HCEC 1CT (cell line): ENCODE measurements around the gene PLOD1.
"Not testable (repeated sequence)": the region's sequence is repeated elsewhere in the genome, so short reads cannot be mapped to it uniquely, and the experiment has no call there.

ENCODE experiments used
- DNase-seq: peaks from one replicate; pipeline ENCODE4 v3.0.0-alpha.2; 2017

Gene PLOD1

DNA sequence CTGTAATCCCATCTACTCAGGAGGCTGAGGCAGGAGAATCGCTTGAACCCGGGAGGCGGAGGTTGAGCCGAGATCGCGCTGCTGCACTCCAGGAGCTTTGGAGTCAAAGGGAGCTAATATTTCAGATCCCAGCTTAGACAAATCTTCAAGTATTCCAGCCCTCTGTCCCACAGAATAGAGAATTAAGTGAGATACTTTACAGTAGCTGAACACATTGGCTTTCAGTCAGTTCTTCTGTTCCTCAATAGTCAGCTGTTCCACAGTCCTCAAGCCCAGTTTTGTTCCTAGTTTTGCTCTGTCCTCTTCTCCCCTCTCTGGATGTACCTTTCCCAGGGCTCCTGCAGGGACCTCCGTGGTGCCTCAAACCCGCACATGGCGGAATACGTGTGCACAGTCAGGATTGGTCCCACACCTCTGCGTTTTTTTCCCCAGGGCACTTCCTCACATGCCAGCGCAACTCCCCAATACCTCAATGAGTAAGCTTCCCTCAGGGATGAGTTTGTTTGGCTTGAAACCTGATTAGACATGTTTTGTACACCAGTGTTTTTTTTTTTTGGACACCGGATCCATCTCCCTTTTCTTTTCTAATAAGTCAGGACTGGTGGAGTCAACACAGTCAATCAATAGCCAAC, 47.0 kb downstream of the PLOD1 start:
- no peak for DNase-seq

DNA sequence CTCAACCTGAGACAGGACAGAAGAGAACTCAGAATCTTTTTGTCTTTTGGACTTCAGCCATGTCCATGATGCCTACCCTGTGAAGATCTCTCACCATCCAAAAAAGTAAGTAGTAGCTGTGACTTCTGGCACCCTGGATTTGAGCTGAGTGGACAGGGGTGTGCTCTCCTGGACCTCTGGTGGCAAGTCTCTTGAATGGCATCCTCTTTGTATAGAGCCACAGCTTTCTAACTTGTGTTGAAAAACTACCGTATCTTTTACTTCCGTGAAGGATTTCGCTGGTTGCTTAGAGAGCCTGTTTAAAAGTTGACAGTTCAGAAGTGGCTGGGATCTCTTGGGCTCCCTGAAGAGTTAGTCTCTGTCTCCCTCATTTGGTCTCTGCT, 47.5 kb downstream of the PLOD1 start:
- peak; percentile 23 for DNase-seq

DNA sequence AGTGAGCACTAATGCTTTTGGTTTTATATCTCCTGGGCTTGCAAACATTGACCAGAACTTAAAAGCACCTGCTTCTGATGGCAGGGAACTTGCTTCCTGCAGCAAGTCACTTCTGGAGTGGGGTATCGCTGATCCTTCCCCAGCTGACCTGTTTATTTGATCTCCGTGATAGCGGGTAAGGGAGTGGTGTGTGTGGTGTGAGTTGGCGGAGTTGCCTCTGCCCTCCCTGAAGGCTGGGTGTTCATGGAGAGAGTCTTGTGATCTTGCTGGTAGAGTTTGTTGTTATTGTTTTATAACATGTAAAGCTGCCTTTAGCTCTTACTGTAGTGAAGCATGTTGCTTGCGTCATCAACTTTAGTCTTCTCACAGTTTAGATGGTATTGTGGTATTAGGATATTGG, 49.6 kb downstream of the PLOD1 start:
- DNase-seq: no peak

DNA sequence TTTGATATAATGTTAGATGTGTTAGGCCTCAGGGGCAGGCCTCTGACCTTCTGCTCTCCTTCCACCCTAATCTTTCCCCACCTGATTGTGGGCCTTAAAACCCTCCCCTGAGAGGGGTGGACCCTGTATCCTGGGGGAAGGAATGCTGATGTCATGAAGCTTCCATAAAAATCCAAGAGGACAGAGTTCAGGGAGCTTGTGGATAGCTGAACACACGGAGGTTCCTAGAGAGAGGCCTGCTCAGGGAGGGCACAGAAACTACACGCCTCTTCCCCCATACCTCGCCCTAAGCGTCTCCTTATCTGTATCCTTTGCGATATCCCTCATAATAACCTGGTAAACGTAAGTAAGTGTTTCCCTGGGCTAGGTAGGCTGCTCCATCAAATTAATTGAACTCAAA, 50.1 kb downstream of the PLOD1 start:
- no peak for DNase-seq

DNA sequence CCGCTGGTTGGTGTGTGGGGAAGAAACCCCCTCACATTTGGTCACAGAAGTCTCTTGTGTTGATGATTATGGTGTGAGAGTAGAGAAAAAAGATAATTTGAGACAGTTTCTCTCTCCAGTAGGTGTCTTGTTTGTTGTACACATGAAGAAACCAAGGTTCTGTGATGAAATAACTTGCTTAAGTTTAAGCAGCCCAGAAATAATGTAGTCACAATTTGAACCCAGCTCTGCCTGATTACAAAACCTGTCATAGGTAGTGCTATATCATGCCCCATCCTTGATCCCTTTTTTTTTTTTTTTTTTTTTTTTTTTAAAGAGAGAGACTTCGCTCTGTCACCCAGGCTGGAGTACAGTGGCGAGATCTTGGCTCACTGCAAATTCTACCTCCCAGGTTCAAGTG, 50.7 kb downstream of the PLOD1 start:
- DNase-seq: no peak

DNA sequence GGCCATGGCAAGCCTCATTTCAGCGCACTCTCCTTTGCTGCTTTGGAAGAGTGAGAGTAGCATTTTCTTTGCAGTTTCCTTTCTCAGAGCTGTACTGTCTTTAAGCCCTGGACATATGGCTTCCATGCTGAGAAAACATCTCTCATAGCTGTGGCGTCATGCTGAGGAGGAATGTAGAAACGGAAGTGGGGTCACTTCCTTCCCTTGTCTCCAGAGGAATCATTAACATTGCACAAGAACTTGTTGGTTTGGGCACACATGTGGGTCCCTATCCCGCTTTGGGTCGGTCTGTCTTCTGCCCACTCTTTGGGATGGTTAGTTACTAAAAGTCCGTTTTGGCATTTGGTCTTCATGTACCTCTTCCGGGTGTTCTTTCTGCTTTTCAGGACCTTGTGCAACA, 51.3 kb downstream of the PLOD1 start:
- DNase-seq: peak; percentile 24

DNA sequence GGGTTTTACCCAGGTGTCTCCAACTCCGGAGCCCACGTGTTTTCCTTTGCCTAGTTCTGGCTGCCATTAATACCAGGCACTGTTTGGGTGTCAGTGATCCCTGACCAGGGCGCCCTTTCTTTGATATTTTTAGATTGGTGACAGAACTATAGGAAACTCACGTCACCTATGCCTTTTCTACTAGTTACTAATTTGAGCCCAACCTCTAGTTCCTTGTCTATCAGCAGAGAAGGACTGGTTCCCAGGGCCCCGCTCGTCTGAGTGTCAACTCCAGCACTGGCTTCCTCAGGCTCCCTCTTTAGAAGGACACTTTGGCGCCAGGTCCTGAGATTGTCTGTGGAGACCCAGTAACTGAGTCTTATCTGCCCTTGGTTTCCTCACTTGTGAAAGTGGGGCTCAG, 55.2 kb downstream of the PLOD1 start:
- DNase-seq: no peak

DNA sequence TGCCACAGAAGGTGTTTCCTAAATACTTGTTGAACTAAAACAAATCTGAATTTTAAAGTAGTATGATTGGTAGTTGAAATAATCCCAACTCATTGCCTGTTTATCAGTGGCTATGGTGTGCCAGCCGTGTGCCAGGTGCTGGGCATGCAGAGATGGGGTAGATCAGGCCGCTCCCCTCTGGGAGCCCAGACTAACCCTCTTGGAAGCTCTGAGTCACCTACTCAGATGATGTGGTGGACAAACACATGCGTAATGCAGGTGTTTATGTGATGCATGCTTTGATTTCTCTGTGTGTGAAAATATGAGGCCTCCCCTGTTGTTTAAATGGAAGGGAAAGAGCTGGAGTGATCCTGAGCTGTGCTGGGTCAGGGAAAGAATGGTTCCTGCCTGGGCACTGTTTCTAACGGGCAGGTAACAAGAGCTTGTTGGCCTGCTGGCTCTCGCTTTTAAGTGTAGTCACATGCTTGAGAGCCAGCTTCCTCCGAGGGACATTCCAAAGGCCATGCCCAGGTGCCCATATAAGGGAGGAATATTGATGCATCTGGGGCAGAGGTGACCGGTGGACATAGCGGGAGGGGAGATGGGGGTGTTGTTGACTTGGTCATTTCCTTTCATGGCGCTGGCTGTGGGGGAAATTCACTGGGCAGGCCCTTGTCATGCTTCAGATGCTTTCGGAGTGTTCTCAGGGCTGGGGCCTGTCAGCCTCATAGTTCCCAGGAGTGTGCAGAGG, 56.0 kb downstream of the PLOD1 start:
- DNase-seq: no peak

DNA sequence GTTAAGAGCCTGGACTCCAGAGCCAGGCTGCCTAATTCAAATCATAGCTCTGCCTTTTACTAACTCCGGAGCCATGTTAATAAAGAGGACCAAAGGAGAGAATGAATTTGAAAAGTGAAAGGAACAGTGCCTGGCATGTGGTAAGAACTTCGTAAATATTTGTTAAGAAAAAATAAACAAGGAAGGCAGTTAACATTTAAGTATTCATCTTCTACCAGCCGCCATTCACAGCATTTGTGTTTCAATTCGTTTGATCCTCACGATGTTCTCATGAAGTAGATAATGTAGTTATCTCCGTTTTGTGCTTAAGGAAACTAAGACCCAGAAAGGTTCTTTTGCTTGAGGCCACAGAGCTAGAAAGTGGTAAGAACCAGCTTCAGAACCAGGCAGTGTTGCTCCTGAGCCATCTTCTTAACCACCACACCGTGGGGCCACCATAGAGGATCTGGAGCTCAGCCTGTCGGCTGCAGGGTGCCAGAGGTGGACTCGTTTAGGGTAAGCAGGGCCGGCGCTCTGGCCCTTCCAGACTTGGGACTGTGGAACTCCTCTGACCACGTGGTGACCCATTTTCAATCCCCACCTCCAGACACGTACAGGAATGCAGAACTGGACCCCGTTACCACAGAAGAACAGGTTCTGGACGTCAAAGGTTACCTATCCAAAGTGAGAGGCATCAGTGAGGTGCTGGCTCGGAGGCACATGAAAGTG, 57.6 kb downstream of the PLOD1 start:
- DNase-seq: no peak

DNA sequence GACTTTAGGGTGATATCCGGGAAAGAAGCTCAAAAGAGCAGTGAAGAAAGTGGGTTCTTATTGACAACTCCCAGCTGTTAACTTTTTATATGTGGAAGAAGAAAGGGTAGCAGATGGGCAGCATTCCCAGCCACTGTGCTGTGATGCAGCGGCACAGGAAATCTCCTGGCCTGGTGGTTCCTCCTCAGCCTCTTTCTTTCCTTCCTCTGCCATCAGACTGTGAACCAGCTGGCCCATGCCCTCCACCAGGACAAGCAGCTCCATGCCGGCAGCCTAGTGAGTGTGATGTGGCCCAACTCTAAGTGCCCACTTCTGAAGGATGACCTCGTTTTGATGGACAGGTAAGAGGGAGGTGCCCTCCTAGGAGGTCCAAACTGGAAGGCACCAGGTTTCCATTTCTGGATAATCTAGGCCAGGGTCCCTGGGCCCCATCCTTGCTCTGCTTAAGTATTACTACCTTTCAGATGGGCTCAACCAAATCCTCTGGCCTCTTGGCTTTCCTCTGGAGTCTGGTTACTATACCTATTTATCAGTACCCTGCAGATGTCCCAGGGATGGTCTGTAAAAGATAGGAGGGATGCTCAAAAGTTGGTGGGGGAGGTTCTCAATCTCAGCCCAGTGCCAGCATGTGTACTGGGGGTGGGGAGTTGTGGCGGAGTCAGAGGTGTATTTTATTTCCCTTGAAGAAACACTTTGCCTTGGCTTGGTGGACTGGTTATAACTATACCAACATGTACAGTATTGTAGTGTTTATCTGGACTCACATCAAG, 62.7 kb downstream of the PLOD1 start:
- DNase-seq: no peak

DNA sequence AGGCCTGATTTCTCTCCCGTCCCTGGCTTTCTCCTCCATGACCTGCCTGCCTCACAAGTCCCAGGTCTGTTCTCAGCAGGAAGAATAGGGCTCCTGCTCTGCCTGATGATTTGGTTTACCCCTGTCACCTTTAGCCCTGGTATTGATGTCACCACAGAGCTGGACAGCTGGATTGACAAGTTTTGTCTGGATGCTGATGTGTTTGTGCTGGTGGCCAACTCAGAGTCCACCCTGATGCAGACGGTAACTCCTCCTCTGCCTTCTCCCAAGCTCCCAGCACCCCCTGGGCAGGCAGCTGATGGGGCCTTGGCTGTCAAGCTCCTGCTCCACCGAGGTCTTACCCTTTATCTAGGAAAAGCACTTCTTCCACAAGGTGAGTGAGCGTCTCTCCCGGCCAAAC, 64.1 kb downstream of the PLOD1 start:
- no peak for DNase-seq

DNA sequence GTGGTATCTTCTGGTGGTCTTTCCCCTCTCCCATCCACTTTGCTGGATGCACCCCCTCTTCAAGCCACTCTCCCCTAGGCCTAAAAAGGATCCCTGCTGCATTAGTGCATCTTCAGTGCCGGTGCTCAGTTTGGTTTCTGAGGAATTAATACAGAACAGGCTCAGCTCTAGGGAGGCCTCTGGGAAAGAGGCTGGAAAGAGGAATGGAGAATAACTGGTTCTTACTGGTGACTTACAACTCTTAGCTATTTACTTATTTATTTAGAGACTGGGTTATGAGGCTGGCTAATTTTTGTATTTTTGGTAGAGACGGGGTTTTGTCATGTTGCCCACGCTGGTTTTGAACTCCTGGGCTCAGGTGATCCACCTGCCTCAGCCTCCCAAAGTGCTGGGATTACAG, 64.7 kb downstream of the PLOD1 start:
- no peak for DNase-seq

DNA sequence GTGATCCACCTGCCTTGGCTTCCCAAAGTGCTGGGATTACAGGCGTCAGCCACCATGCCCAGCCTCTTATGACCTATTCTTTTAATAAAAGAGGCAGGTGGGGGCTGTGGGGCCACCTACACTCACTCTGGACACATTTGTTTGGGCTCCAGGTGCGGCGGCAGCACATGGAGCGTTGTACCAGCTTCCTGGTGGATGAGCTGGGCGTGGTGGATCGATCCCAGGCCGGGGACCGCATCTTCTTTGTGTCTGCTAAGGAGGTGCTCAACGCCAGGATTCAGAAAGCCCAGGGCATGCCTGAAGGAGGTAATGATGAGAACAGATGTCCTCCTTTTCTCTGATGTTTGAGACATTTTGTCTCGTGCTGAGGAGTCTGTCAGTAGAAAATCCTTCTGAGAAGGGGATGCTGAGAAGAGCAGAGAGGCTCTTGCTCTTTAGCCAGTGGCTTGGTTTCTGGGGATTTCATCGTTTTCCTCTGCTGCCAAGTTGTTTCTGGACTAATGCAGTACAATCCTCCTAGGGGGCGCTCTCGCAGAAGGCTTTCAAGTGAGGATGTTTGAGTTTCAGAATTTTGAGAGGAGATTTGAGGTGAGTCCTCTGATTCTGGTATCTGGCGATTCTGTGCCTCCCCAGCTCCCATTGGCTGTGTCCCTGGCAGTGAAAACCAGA, 66.9 kb downstream of the PLOD1 start:
- peak; percentile 30 for DNase-seq

DNA sequence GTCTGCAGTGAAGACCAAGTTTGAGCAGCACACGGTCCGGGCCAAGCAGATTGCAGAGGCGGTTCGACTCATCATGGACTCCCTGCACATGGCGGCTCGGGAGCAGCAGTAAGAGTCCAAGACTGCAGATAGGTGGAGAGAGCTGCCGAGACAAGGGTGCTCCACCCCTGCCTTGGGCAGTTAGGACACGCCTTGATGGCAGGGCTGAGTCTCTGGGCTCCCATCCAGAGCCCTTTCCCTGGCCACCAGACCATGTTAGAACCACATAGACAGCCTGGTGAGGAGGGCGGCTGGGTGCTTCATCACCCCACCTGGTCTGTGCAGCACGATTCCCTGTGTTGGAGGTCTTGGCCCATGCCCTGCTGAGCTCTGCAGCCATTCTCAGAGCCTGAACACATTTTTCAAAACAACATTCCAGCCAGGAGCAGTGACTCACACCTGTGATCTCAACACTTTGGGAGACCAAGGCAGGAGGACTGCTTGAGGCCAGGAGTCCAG, 67.5 kb downstream of the PLOD1 start:
- DNase-seq: no peak

DNA sequence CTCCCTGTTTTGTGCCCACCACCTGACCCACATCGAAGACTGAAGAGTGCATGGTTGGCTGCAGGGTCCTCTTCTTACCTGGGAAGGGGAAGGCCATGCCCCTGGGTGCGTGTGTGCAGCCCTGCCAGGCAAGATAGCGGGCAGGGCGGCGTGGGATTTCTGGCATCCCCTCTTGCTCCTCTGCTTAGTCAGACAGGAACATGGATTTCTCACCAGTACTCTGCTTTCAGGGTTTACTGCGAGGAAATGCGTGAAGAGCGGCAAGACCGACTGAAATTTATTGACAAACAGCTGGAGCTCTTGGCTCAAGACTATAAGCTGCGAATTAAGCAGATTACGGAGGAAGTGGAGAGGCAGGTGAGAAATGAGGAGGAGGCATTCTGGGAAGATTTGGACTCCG, 69.2 kb downstream of the PLOD1 start:
- DNase-seq: no peak

DNA sequence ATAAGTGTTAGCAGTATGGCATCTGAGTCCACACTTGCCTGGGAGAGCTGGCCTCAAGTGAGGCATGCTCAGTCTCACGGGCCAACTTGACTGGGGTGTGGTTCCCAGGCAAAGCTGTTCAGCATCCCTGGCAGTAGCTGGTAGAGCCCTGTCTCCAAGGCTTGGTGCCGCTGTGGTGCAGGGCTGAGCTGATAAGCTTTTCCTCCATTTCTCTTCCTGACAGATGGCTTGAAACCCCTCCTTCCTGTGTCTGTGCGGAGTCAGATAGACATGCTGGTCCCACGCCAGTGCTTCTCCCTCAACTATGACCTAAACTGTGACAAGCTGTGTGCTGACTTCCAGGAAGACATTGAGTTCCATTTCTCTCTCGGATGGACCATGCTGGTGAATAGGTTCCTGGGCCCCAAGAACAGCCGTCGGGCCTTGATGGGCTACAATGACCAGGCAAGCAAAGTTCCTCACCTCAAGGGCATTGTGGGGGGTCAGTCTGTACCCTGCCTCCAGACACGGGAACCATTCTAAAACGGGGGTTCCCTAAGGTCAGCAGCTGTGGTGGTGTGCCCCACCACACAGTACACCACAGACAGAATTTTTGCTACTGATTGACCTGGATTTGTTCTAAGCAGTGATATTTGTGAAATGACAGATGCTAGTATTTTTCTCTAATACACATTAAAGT, 71.1 kb downstream of the PLOD1 start:
- DNase-seq: no peak

DNA sequence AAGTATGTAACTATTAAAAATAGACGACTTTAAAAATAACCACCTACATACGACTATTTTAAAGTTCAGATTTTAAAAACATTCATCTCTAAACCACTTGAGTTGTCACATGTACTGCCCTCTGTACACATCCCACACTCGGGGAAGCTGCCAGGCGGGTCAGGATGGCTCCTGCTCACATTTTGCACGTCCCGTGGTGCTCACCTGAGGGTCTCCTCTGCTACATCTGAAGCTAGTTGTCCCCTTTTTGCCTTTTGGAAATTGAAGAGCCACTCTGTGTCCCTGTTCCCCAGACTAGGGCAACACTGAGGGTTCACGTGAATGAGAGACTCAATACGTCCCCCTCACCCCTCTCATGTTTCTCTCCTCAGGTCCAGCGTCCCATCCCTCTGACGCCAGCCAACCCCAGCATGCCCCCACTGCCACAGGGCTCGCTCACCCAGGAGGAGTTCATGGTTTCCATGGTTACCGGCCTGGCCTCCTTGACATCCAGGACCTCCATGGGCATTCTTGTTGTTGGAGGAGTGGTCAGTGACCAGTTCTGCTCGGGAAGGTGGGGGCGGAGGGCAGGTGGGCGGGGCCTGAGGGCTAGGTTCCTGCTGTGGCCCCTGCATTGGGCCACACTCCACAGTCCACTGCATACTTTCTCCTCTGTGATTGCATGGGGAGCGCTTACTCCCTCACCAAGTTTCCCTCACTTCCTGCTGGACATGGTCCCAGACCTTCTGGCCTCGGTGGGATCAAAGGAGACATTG, 71.8 kb downstream of the PLOD1 start:
- no peak for DNase-seq

DNA sequence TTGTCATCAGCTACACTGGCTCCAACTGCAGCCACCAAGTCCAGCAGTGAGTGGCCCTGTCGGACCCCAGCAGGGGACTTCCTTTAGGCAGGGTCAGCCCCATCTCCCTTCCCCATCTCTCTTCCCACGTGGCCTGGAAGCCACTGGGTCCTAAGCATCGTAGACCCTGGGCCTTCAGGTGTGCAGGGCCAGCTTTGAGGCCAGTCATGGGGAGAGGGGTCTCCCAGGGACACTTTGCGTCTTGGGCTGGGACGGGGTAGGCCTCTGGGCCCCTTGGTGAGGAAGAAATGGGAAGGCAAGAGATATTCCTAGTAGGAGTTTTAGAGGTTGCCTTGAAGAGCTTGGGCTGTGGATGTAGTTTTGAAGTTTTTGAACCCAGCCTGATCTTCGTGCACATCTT, 72.7 kb downstream of the PLOD1 start:
- no peak for DNase-seq

DNA sequence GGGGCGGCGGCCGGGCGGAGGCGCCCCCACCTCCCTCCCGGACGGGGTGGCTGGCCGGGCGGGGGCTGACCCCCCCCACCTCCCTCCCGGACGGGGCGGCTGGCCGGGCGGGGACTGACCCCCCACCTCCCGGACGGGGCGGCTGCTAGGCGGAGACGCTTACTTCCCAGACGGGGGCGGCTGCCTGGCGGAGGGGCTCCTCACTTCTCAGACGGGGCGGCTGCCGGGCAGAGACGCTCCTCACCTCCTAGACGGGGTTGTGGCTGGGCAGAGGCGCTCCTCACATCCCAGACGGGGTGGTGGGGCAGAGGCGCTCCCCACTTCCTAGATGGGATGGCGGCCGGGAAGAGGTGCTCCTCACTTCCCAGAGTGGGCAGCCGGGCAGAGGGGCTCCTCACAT, 73.8 kb downstream of the PLOD1 start:
- DNase-seq: not testable (repeated sequence)

DNA sequence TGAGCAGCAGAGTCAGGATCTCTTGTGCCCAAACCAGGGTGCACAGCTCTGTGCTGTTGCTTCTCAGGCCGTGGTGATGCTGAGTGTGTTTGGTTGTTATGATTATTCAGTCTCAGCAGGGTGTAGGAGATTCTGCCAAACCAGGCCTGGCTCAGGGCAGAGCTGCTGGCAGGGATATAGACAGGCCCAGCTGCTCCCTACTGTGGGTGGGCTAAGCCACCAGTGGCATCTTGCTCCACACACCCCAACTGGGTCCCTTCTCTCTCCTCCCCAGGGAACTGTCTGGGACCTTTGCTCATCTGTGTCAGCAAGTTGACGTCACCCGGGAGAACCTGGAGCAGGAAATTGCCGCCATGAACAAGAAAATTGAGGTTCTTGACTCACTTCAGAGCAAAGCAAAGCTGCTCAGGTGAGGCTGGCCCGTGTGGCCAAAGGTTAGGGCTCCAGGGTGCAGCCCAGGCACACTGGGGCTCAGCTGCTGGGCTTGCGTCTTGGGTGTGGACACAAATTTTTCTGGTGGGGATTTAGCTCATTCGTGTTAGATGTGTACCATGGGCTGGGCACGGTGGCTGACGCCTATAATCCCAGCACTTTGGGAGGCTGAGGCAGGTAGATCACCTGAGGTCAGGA, 74.9 kb downstream of the PLOD1 start:
- DNase-seq: no peak
